SJSA1 (cell line): ENCODE results near the gene CNOT4. TPM values are rescaled to one million over a fixed set of nuclear protein-coding genes. Genes with fewer than 3 reads are reported as not detected.
"Not testable (repeated sequence)": the region's sequence is repeated elsewhere in the genome, so short reads cannot be mapped to it uniquely, and the experiment has no call there.

Experiments used
- DNase-seq, 2 experiments: peaks; one replicate each; pipeline ENCODE4 v3.0.0-alpha.2; 2015 to 2020; ENCODE audit warnings: low spot score in 2 of 2, low read depth in 1 of 2
- H3K27ac ChIP-seq: fragments of 250-450 bp; sonication (Bioruptor Pico); 2 replicates; pipeline ENCODE4 v1.5.1; 2020; ENCODE audit warnings: mild to moderate bottlenecking, moderate library complexity
- H3K27me3 ChIP-seq: fragments of 250-450 bp; sonication (Bioruptor Pico); replicated peaks from 2 replicates; pipeline ENCODE4 v1.5.1; 2020; ENCODE audit warnings: mild to moderate bottlenecking, moderate library complexity
- H3K36me3 ChIP-seq: fragments of 250-450 bp; sonication (Bioruptor Pico); 2 replicates; pipeline ENCODE4 v1.5.1; 2020; ENCODE audit warnings: mild to moderate bottlenecking
- H3K4me1 ChIP-seq: fragments of 250-450 bp; sonication (Bioruptor Pico); replicated peaks from 2 replicates; pipeline ENCODE4 v1.6.1; 2021; ENCODE audit warnings: mild to moderate bottlenecking
- H3K4me3 ChIP-seq: fragments of 250-450 bp; sonication (Bioruptor Pico); 2 replicates; pipeline ENCODE4 v1.5.1; 2020; ENCODE audit warnings: mild to moderate bottlenecking
- H3K9me3 ChIP-seq: fragments of 250-450 bp; sonication (Bioruptor Pico); replicated peaks from 2 replicates; pipeline ENCODE4 v1.5.1; 2020; ENCODE audit warnings: mild to moderate bottlenecking
- total RNA-seq: library from RNA; depleted of rRNA; stranded (reverse); fragments of >200 nt; shearing (Covaris generic); gene quantifications from 2 replicates; pipeline ENCODE4 v1.2.3, GENCODE V29; 2014; rRNA removed

CNOT4 gene
- total RNA-seq, 1 experiment from 2014 or later, result 9.1 TPM

DNA sequence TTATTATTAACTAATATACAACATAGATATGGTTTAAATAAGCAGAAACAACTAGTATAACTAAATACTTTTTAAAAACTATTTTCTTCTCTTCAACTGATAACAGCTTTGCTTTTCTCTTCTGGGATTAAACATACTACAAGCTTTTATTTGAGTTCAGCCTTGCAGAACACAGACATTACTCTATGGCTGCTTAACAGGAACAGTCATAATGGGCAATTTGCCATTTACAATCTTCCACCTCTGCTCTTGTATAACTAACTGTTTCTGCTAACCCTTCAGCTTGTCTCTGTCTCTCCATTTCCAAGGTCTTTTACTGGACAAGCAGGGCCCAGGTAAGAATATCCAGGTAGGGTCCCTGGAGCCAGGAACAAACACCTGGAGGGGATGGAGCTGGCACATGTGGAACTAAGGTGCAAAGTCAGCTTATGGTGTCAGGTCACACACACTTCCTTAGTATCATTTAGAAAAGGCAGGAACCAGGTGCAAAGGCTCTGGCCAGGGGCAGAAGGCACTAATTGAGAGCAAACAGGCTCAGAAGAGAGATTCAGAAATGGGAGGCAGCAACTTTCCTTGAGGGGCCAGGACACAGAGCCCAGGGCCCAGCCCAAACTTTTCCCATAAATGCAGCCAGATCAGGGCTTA, 183.1 kb downstream of the CNOT4 start:
- Histone ChIP-seq H3K4me1 (no peaks in the 10 kb centered on the region), H3K9me3 (no peaks in the 10 kb centered on the region), H3K27me3 (no peaks in the 10 kb centered on the region), H3K27ac (no peak overlapping the region), H3K36me3 (no peaks in the 10 kb centered on the region), H3K4me3 (no peak overlapping the region)
- DNase-seq, result no peak

- no peaks in the 10 kb centered on the region for H3K36me3 ChIP-seq
- H3K4me1 ChIP-seq, result peaks cover 8% of the 10 kb centered on the region
- no peak overlapping the region for H3K27ac ChIP-seq
These were observed 187.1 kb downstream of the CNOT4 start for GRCh38 chr7:135322571-135323340.

GRCh38 chr7:135321556-135321955, 188.3 kb downstream of the CNOT4 start:
- Histone ChIP-seq H3K36me3 (no peaks in the 10 kb centered on the region), H3K27ac (no peak overlapping the region), H3K4me1 (peaks cover 8% of the 10 kb centered on the region), H3K4me3 (no peak overlapping the region), H3K27me3 (no peaks in the 10 kb centered on the region), H3K9me3 (no peaks in the 10 kb centered on the region)
- no peak for DNase-seq

More at GRCh38 chr7:135322571-135323340, 187.1 kb downstream of the CNOT4 start:
- no peak overlapping the region for H3K4me3 ChIP-seq
- DNase-seq, result no peak
- no peaks in the 10 kb centered on the region for H3K27me3 ChIP-seq
- no peaks in the 10 kb centered on the region for H3K9me3 ChIP-seq

GRCh38 chr7:135320953-135321352, 188.9 kb downstream of the CNOT4 start:
- not testable (repeated sequence) for H3K9me3 ChIP-seq, H3K27ac ChIP-seq, H3K4me3 ChIP-seq, H3K4me1 ChIP-seq, H3K36me3 ChIP-seq, H3K27me3 ChIP-seq, DNase-seq

- no peak overlapping the region for H3K27ac ChIP-seq
- H3K36me3 ChIP-seq, result no peaks in the 10 kb centered on the region
- DNase-seq, result peak; percentile 72 to 81
- H3K4me3 ChIP-seq, result no peak overlapping the region
- H3K4me1 ChIP-seq, result peaks cover 8% of the 10 kb centered on the region
- no peaks in the 10 kb centered on the region for H3K27me3 ChIP-seq
- no peaks in the 10 kb centered on the region for H3K9me3 ChIP-seq
These were observed 189.6 kb downstream of the CNOT4 start for GRCh38 chr7:135320268-135320667.

GRCh38 chr7:135317676-135318325, 192.1 kb downstream of the CNOT4 start:
- Histone ChIP-seq H3K4me3 (no peak overlapping the region), H3K4me1 (peaks cover 8% of the 10 kb centered on the region), H3K36me3 (no peaks in the 10 kb centered on the region), H3K27me3 (no peaks in the 10 kb centered on the region; the same call in 1 of the 2 replicates), H3K9me3 (no peaks in the 10 kb centered on the region), H3K27ac (no peak overlapping the region)
- DNase-seq, result no peak

- no peak overlapping the region for H3K4me3 ChIP-seq
- no peak for DNase-seq
- no peaks in the 10 kb centered on the region for H3K9me3 ChIP-seq
- H3K36me3 ChIP-seq, result no peaks in the 10 kb centered on the region
- H3K27ac ChIP-seq, result no peak overlapping the region
- H3K4me1 ChIP-seq, result peaks cover 8% of the 10 kb centered on the region
- H3K27me3 ChIP-seq, result no peaks in the 10 kb centered on the region; the same call in 1 of the 2 replicates
These were observed 193.1 kb downstream of the CNOT4 start for GRCh38 chr7:135316648-135317313.

GRCh38 chr7:135313971-135314370, 195.9 kb downstream of the CNOT4 start:
- Histone ChIP-seq H3K36me3 (no peaks in the 10 kb centered on the region), H3K27me3 (no peaks in the 10 kb centered on the region; the same call in 1 of the 2 replicates), H3K4me3 (no peak overlapping the region), H3K9me3 (no peaks in the 10 kb centered on the region), H3K4me1 (no peaks in the 10 kb centered on the region), H3K27ac (no peak overlapping the region)
- DNase-seq, result no peak

Other genes starting within 250 kb of the CNOT4 start
- 76.7 and 89.4 TPM in 2 replicates for gene NUP205, start 47.8 kb upstream of the CNOT4 start, total RNA-seq
- 15.3 and 18.6 TPM in 2 replicates for gene STMP1, start 152.4 kb upstream of the CNOT4 start, total RNA-seq
- not detected in 2 replicates for gene SLC13A4, start 218.1 kb upstream of the CNOT4 start, total RNA-seq
- gene FAM180A, start 238.7 kb upstream of the CNOT4 start, total RNA-seq, result 0.18 TPM in 1 of 2 replicates, not detected in the other